ENCODE data around the gene LOX.
"Not testable (repeated sequence)": the region's sequence is repeated elsewhere in the genome, so short reads cannot be mapped to it uniquely, and the experiment has no call there.

Gene LOX

DNA sequence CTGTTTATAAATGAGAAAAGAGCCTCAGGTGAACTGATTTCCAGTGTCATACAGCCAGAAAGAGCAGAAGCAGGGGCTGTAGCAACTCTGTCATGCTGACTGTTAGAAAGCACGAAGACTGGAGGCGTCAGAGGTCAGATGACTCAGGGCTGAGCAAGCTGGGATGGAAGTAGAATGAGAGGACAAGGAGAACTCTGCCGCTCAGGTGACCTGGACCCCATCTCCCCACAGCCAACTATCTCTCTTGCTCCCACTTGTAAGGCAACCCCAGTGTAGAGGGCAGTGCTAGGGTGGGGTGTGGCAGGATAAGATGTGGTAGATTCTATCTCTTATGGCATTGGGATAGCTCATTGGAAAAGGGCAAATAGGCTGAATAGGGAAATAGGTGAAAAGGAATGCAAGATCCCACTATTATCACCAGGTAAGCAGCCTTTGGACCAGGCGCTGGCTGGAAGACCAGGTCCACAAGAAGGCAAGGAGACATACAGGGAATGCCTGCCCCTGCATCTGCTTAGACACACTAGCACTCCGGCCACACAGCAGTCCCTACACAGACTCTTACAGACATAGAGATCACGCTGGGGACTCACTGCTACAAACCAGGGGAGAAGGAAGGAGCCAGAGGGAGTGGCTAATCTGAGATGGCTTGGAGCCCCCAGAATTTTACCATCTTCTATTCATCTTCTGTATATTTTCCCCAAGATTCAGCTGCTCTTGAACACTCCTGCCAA lies 21.2 kb upstream of the LOX start:
- H3K4me3 ChIP-seq (replicated peaks; ENCODE audit: low read depth, low read length) = no peak overlapping the region
- DNase-seq (ENCODE audit: low read depth) = peak; percentile 71
- TF ChIP-seq, protein P1, sequence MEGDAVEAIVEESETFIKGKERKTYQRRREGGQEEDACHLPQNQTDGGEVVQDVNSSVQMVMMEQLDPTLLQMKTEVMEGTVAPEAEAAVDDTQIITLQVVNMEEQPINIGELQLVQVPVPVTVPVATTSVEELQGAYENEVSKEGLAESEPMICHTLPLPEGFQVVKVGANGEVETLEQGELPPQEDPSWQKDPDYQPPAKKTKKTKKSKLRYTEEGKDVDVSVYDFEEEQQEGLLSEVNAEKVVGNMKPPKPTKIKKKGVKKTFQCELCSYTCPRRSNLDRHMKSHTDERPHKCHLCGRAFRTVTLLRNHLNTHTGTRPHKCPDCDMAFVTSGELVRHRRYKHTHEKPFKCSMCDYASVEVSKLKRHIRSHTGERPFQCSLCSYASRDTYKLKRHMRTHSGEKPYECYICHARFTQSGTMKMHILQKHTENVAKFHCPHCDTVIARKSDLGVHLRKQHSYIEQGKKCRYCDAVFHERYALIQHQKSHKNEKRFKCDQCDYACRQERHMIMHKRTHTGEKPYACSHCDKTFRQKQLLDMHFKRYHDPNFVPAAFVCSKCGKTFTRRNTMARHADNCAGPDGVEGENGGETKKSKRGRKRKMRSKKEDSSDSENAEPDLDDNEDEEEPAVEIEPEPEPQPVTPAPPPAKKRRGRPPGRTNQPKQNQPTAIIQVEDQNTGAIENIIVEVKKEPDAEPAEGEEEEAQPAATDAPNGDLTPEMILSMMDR (IDR thresholded peaks at IDR 0.05; ENCODE audit: low read length, missing control alignments) = no peak

DNA sequence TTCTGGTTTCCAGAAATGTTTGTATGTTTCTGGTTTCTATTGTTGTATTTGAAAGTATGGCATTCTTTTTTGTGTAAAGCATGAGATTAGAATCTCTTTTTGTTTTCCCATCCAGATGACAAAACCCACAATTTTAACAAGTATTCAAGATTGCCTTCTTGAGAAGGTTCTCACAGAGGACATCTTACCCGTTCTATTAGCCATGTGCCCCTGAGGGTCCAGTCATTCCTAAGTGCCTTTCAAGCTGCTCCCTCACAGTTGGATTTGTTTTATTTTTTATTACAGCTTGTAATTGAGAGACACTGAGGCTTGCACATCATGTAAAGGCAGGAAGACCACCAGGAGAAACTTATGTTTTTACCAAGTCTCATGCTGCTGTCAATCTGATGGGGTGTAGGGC lies 19.3 kb upstream of the LOX start:
- no peak overlapping the region for H3K4me3 ChIP-seq (replicated peaks; ENCODE audit: low read depth, low read length)
- DNase-seq (ENCODE audit: low read depth) = no peak
- TF ChIP-seq, protein P1 (IDR thresholded peaks at IDR 0.05; ENCODE audit: low read length, missing control alignments) = no peak

DNA sequence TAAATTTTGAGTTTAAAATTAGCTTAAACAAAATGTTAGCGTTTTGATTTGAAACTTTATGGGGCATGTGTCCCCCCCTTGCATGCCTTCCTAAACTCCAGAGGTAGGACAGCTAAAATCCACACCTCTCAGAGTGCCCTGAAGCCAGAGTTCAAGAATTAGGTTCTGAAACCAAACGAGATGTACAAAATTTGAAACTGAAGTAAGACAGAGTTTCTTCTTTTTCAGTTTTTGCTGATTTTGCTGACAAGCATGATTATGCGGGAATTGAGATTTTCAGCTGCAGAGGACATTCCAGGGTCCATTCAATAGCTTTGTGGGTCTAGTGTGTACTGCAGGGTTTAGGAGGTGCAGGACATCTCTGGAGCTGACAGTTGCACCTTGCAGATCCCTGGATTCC lies 17.1 kb upstream of the LOX start:
- DNase-seq (ENCODE audit: low read depth) = no peak
- TF ChIP-seq, protein P1 (IDR thresholded peaks at IDR 0.05; ENCODE audit: low read length, missing control alignments) = no peak
- H3K4me3 ChIP-seq (replicated peaks; ENCODE audit: low read depth, low read length) = no peak overlapping the region

DNA sequence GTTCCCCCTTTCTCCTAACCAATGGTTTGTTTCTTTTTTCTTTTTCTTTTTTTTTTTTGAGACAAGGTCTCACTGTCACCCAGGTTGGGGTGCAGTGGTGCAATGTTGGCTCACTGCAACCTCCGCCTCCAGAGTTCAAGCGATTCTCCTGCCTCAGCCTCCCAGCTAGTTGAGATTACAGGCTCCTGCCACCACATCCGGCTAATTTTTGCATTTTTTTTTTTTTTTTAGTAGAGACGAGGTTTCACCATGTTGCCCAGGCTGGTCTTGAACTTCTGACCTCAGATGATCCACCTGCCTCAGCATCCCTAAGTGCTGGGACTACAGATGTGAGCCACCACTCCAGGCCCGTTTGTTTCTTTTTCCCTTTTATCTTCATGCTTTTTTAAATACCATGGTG lies 16.2 kb upstream of the LOX start:
- not testable (repeated sequence) for H3K4me3 ChIP-seq (replicated peaks; ENCODE audit: low read depth, low read length); DNase-seq (ENCODE audit: low read depth)

DNA sequence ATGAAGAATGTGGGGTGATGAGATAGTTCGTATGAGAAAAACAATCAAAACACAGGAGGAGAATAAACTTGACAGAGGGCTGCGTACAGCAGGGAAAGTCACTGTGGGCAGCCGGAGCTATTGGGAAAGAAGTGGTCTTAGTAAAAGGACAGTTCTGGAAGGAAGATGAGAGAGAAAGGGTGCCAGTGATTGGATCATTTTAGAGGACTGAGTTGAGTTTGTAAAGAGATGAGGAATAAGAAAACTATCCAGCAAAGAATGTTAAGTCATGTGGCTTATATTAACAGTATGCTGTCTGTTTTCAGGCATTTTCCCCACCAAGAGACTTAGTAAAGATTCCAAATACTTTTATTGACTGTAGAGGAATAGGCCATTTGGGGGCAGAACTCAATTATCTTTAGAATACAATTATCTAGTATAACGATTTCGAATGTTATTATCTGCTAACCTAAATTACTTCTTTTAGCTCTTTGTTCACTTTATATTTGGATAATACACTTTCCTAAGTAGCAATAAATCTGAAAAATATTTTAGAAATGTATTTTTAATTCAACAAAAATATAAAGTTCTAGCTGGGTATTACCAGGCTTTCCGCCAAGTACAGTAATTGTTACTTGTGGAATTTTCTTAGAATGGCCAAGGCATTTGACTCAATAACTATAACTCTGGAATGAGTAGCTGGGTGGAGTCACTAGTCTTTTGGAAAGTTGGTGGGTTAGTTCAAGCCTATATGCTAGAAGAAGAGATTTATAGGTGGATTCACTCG lies 15.5 kb upstream of the LOX start:
- TF ChIP-seq, protein P1 (IDR thresholded peaks at IDR 0.05; ENCODE audit: low read length, missing control alignments) = no peak
- DNase-seq (ENCODE audit: low read depth) = peak; percentile 60
- H3K4me3 ChIP-seq (replicated peaks; ENCODE audit: low read depth, low read length) = no peak overlapping the region

DNA sequence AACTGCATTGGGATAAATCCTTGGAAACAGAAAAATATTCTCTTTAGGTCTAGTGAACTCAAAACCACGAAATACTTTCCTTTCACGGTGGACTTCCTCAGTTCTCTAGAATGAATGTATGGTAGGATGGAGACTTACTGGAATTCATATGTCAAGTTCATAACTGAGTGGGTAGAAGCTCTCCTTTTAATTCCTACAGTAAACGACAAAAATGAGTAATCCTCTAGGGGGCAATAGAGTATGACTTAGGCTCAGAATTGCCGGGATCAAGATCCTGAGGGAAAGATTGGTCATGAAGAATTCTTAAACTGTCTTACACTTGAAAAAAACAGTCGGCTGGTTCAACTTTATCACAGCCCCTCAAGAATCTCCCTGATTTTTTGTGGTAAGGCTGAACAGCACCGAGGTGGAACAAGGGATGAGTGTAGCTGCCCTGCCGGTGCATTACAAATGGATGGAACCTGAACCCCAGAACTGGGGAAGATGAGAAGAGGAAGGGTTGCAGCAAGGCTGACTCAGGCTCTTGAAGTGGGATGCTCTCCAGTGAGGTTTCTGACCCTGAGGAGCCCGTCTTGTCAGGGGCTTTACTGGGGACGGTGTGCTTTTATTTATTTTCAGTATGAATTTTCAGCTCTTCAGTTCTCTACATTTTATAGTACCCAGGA lies 14.0 kb upstream of the LOX start:
- TF ChIP-seq, protein P1 (IDR thresholded peaks at IDR 0.05; ENCODE audit: low read length, missing control alignments) = peak; percentile 58
- peak; percentile 60 for DNase-seq (ENCODE audit: low read depth)
- no peak overlapping the region for H3K4me3 ChIP-seq (replicated peaks; ENCODE audit: low read depth, low read length)
